Endometrium (tissue), 2 donors: ENCODE results near the gene FCHSD2.
"Not testable (repeated sequence)": the region's sequence is repeated elsewhere in the genome, so short reads cannot be mapped to it uniquely, and the experiment has no call there.

Experiments used
- FAIRE-seq: peaks from 2 replicates; lab custom pipeline; 2012; peaks lifted over from hg19 to GRCh38; lab: Jason Lieb, UNC
- donor health status: control.
- donor health status: control.

The FCHSD2 gene

GRCh38 chr11:72833083-72833733 lies 308.9 kb downstream of the FCHSD2 start:
- FAIRE-seq: no peak

- FAIRE-seq: no peak
Measured at GRCh38 chr11:72832301-72833082, 309.6 kb downstream of the FCHSD2 start.

GRCh38 chr11:72831521-72832300 lies 310.4 kb downstream of the FCHSD2 start:
- no peak for FAIRE-seq

DNA sequence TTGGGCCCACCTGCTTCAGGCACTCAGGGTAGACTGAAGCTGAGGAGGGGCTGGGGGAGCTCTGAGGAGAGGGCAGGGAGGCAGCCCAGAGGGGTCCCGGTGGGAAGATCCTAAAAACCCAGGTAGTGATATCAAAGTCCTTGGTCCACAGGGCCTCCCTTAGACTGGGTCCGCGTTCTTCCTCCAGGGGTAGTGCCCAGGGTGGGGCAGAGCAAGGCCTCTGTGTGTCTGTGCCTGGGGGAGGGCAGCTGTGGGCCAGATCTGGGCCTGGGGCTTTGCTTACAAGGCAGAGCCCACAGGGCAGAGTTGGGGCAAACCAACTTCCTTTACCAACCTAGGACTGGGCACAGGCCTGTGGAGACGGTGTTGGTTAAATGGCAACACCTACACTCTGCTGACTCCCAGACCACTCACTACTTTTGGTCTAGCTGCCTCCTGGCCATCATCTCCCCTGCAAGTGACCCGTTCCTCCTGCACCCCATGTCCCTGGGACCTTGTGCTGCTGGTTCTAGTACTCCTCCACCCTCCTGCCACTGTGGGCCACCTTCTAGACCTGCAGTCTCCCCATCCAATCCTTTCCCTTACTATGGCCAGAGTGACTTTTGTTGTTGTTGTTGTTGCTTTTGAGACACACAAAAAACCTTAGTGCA lies 312.1 kb downstream of the FCHSD2 start:
- no peak for FAIRE-seq

GRCh38 chr11:72829178-72829577 lies 312.9 kb downstream of the FCHSD2 start:
- FAIRE-seq: no peak

DNA sequence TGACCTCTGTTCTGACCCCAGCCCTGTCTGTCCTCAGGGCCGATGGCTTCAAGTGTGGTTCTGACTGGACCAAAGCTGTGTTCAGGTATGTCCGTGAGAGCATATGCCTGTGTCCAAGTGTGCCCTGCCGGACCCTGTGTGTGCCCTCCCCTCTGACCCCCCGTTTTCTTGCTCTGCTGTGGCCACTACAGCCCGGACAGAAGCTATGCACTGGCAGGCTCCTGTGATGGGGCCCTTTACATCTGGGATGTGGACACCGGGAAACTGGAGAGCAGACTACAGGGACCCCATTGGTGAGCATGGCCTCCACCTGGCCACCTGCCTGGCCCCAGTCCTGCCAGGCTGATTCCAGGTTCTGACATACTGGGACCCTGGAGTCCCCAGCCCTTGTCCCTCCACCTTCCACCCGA lies 313.4 kb downstream of the FCHSD2 start:
- FAIRE-seq: no peak

GRCh38 chr11:72828081-72828567 lies 314.0 kb downstream of the FCHSD2 start:
- FAIRE-seq: no peak

DNA sequence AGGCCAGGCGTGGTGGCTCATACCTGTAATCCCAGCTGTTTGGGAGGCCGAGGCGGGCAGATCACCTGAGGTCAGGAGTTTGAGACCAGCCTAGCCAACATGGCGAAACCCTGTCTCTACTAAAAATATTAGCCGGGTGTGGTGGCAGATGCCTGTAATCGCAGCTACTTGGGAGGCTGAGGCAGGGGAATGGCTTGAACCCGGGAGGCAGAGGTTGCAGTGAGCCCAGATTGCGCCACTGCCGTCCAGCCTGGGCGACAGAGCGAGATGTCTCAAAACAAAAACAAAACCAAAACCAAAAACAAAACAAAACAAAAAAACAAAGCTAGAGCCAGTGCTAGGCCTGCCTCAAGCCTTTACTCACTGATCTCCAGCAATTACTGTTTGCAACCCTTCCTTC lies 314.5 kb downstream of the FCHSD2 start:
- FAIRE-seq: not testable (repeated sequence)

GRCh38 chr11:72826942-72827480 lies 315.1 kb downstream of the FCHSD2 start:
- no peak for FAIRE-seq

- no peak for FAIRE-seq
Measured at GRCh38 chr11:72826191-72826941, 315.8 kb downstream of the FCHSD2 start.

GRCh38 chr11:72825661-72826060 lies 316.5 kb downstream of the FCHSD2 start:
- FAIRE-seq: no peak

DNA sequence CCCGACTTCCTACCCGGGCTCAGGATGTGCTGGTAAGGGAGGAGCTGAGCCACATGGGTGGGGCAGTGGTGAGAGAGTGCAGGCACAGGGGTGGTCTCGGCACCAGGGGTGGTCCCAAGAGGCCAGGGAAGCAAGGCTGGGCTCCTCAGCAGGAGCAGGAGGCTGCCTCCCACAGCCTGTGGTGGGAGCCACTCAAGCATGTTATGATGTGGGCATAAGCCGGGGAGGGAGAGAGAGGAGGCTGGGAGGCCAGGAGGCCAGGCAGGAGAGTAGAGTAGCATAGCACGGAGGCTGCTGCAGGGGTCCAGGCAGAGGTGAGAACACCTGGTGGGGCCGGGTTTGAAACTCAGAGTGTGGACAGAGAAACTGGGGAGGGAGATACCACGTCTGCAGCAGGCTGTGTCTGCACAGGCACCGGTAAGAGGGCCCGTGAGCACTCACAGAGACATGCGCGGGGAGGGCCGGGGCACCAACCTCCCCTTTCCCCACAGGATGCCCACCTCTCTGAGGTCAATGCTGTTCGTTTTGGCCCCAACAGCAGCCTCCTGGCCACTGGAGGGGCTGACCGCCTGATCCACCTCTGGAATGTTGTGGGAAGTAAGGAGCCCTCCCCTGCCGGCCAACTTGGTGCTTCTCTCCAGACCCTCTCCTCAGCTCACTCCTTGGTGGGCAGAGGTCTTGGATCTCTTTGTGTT lies 317.2 kb downstream of the FCHSD2 start:
- FAIRE-seq: no peak

GRCh38 chr11:72824020-72824419 lies 318.1 kb downstream of the FCHSD2 start:
- FAIRE-seq: no peak

- FAIRE-seq: no peak
Measured at GRCh38 chr11:72823105-72823804, 318.9 kb downstream of the FCHSD2 start.

GRCh38 chr11:72821920-72822799 lies 320.0 kb downstream of the FCHSD2 start:
- FAIRE-seq: no peak

DNA sequence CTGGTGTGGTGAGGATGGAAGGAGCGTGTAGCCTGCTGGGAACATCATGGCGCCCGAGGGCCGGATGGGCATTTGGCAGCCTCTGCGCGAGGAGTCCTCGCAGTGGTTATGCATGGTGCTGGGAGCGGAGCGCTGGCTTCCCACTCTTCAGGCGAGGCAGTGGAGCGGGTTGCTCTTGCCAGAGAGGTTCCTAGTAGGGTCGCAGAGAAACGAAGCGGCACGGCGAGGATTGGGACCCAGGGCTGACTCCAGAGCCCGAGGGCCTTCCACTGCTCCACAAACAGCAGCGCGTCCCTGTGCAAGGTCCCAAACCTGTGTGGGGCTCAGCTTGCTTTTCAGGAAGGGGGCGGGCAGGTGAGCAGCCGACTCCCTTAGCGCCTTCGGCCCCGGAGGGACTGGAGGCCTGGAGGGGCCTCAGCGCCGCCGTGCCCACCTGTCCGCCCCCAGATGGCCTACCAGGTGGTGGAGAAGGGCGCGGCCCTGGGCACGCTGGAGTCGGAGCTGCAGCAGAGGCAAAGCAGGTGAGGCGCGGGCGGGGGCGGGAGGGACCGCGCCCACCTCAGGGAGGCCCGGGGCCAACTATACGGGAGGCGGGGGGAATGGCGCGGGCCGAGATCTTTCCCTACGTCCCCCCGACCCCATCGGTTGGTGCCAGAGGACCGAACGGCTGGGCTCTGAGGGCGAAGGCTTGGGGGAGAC lies 320.7 kb downstream of the FCHSD2 start:
- FAIRE-seq: no peak

DNA sequence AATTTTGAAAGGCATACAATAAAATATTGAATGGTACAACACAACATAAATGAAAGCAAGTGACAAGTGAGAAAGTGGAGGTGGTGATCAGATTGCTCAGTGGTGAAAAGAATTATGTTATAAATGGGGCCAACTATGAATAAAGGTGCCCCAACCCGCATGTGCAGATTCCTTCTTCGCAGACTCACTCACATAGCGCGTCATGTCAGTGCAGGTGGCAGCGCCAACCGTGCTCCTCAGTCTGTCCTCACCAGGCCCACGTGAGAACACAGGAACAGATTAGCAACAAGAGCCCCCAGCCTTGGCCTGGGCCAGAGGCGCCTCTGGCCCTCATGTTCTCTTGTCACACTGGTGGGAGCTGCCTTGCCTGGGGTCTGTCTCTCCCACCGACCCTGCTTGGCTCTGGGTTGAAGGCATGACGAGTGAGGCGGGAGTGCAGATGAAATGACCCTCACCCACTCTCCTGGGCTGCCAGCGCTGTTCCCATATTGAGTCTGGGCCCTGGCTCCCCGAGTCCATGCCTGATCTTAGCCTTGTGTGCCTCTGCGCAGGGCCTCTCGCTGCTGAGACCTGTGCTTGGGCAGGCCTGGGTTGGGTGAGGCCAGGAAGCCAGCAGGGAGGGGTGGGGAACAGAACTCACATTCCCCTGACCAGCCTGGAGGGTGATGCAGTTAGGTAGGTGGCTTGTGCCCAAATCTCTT lies 321.5 kb downstream of the FCHSD2 start:
- FAIRE-seq: no peak

- FAIRE-seq: no peak
Measured at GRCh38 chr11:72818971-72819370, 323.1 kb downstream of the FCHSD2 start.
